Muscle layer of colon (tissue), 2 donors: Measurements from ENCODE around the gene LTA.
A peak's percentile ranks its signal among the peaks of the same experiment; 100 is the strongest.

ENCODE experiments used
- H3K27ac ChIP-seq: one replicate; pipeline ENCODE4 v1.7.0; 2013; ENCODE audit warnings: low read depth, mild to moderate bottlenecking, low read length, moderate library complexity
- H3K27me3 ChIP-seq, 2 donors: one replicate each; pipeline ENCODE4 v1.7.0; 2013; ENCODE audit warnings: low read length in 2 of 2, mild to moderate bottlenecking in 2 of 2; ENCODE audit not compliant: insufficient read depth in 2 of 2, control insufficient read depth in 1 of 2
- H3K36me3 ChIP-seq: one replicate; pipeline ENCODE4 v1.7.0; 2013; ENCODE audit warnings: mild to moderate bottlenecking, low read length; ENCODE audit not compliant: insufficient read depth
- H3K4me1 ChIP-seq: one replicate; pipeline ENCODE4 v1.7.0; 2013; ENCODE audit warnings: mild to moderate bottlenecking, low read length; ENCODE audit not compliant: insufficient read depth
- H3K4me3 ChIP-seq, 2 donors: one replicate each; pipeline ENCODE4 v1.7.0; 2013; ENCODE audit warnings: low read length in 2 of 2, low read depth in 1 of 2, mild to moderate bottlenecking in 1 of 2, moderate library complexity in 1 of 2
- H3K9ac ChIP-seq: one replicate; pipeline ENCODE4 v1.7.0; 2013; ENCODE audit warnings: low read length
- H3K9me3 ChIP-seq: one replicate; pipeline ENCODE4 v1.7.0; 2013; ENCODE audit warnings: mild to moderate bottlenecking, low read length
- donor health status: abdominal sarcoma.
- donor health status: Adenocarcinoma of cecum.

LTA gene

DNA sequence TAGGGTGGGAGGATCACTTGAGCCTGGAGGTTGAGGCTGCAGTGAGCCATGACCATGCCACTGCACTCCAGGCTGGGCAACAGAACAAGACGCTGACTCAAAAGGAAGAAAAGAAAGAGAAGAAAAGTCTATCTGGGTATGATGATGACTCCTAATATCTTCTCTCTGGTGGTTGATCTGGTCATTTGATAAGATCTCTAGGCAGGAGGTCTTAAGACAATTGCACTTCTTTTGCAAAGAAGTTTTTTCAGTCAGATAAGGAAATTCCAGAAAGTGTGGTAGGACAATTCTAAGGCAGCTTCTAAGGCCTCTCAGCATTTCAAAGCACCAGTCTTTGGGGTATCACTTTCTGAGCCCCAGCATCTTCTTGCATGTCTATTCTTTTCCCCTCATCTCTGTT lies 35.2 kb downstream of the LTA start:
- Histone ChIP-seq H3K36me3 (no peaks in the 10 kb centered on the region), H3K27ac (no peak overlapping the region), H3K9me3 (no peaks in the 10 kb centered on the region), H3K9ac (no peak overlapping the region), H3K4me1 (no peaks in the 10 kb centered on the region), H3K4me3 (no peak overlapping the region), H3K27me3 (no peaks in the 10 kb centered on the region)

DNA sequence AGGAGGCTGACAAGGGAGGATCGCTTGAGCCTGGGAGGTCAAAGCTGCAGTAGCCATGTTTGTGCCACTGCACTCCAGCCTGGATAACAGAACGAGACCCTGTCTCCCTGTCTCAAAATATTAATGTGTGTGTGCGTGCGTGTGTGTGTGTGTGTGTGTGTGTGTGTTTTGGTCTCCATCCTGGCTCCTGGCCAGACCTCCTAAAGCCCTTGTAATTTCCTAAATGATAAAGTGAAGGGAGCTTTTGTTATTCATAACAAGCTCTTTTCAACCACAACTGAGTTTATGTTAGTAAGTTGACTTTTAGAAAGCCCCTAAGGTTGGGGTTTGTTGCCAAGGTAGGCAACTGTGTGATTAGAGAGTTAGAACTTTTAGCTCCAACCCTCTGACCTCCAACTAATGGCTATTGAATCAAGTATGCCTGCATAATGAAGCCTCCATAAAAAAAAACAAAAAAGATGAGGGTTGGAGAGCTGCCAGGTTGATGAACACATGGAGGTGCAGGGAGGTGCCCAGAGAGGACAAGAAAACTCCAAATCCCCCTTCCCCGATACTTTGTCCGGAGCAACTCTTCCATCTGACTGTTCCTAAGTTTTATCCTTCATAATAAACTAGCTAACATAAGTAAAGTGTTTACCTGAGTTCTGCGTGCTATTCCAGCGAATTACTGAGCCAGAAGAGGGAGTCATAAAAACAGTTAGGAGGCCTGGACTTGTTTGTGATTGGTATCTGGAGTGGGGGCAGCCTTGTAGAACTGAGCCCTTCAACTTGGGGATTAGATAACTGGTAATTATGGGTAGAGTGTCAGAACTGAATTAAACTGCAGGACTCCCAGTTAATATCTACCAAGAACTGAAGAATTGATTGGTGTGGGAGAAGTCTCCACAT lies 37.7 kb downstream of the LTA start:
- H3K9me3 ChIP-seq = no peaks in the 10 kb centered on the region
- no peak overlapping the region for H3K4me3 ChIP-seq
- no peaks in the 10 kb centered on the region for H3K36me3 ChIP-seq
- no peaks in the 10 kb centered on the region for H3K27me3 ChIP-seq
- H3K27ac ChIP-seq = no peak overlapping the region
- H3K4me1 ChIP-seq = no peaks in the 10 kb centered on the region
- H3K9ac ChIP-seq = no peak overlapping the region

- Histone ChIP-seq H3K9me3 (no peaks in the 10 kb centered on the region), H3K27ac (no peak overlapping the region), H3K4me3 (no peak overlapping the region), H3K4me1 (no peaks in the 10 kb centered on the region), H3K36me3 (no peaks in the 10 kb centered on the region), H3K9ac (no peak overlapping the region), H3K27me3 (no peaks in the 10 kb centered on the region)
These were observed 38.9 kb downstream of the LTA start for GRCh38 chr6:31610968-31611367.

DNA sequence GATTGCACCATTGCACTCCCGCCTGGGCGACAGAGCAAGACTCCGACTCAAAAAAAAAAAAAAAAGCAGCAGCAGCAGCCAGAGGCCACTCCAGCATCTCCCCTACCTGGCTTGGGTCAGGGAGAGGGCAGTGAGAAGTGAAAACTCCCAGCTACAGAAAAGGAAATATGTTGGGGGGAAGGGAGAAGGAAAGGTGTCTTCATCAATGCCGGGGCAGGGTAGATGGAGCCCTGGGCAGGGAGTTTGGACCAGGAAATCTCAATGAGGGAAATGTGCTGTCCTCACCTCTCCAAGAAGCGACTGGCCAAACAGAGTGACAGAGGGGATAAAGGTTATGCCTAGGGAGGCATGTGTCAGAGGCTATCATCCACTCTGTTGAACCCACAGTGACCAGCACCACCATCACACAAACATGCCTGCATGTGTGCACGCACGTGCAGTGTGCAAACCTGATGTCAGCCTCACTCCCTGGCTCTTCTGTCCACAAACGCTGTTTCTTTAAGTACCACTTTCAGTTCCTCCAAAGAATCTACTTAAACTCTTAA lies 42.1 kb downstream of the LTA start:
- Histone ChIP-seq H3K36me3 (no peaks in the 10 kb centered on the region), H3K9ac (no peak overlapping the region), H3K27me3 (no peaks in the 10 kb centered on the region), H3K27ac (no peak overlapping the region), H3K4me1 (no peaks in the 10 kb centered on the region), H3K9me3 (no peaks in the 10 kb centered on the region), H3K4me3 (no peak overlapping the region)

- Histone ChIP-seq H3K36me3 (no peaks in the 10 kb centered on the region), H3K4me1 (no peaks in the 10 kb centered on the region), H3K9ac (no peak within 1 kb of the TSS), H3K27ac (peak within 1 kb of the TSS; percentile 24), H3K27me3 (no peaks in the 10 kb centered on the region), H3K4me3 (no peak within 1 kb of the TSS), H3K9me3 (no peaks in the 10 kb centered on the region)
These were observed 42.8 kb downstream of the LTA start, which contains the start of gene AIF1 for GRCh38 chr6:31614684-31615578. TSS of gene AIF1 (plus strand) at chr6:31615234. CDS start at chr6:31615330, 96 bp downstream.

GRCh38 chr6:31615748-31616147 lies 43.7 kb downstream of the LTA start:
- Histone ChIP-seq H3K9ac (no peak overlapping the region), H3K27me3 (no peaks in the 10 kb centered on the region), H3K9me3 (no peaks in the 10 kb centered on the region), H3K4me3 (no peak overlapping the region), H3K36me3 (no peaks in the 10 kb centered on the region), H3K27ac (peak overlapping the region; percentile 19), H3K4me1 (no peaks in the 10 kb centered on the region)

DNA sequence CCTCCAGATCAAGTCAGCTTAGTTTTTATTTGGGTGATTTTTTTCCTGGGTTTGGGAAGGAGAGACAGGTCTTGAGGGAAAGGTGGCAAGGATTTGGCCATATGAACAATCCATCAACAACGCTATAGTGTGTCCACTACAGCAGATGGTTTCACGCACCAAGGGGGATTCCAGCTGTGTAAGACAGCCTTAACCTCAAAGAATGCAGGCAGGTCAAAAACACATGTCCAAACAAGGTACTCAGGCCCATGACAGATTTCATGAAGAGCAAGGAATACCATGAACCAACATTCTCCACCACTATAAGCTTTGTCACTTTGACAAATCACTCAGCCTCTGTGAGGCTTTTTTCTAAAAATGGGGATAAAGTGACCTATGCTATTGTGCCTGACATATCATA lies 44.9 kb downstream of the LTA start:
- no peaks in the 10 kb centered on the region for H3K27me3 ChIP-seq
- no peak overlapping the region for H3K4me3 ChIP-seq
- no peaks in the 10 kb centered on the region for H3K36me3 ChIP-seq
- no peaks in the 10 kb centered on the region for H3K9me3 ChIP-seq
- peaks cover 8% of the 10 kb centered on the region for H3K4me1 ChIP-seq
- H3K9ac ChIP-seq = no peak overlapping the region
- no peak overlapping the region for H3K27ac ChIP-seq

- Histone ChIP-seq H3K36me3 (peaks cover 19% of the 10 kb centered on the region), H3K4me3 (peak overlapping the region; percentile 58 to 64), H3K27ac (peak overlapping the region; percentile 94), H3K4me1 (peaks cover 18% of the 10 kb centered on the region), H3K9ac (peak overlapping the region; percentile 65), H3K27me3 (no peaks in the 10 kb centered on the region), H3K9me3 (no peaks in the 10 kb centered on the region)
These were observed 47.9 kb downstream of the LTA start for GRCh38 chr6:31619805-31620585.

DNA sequence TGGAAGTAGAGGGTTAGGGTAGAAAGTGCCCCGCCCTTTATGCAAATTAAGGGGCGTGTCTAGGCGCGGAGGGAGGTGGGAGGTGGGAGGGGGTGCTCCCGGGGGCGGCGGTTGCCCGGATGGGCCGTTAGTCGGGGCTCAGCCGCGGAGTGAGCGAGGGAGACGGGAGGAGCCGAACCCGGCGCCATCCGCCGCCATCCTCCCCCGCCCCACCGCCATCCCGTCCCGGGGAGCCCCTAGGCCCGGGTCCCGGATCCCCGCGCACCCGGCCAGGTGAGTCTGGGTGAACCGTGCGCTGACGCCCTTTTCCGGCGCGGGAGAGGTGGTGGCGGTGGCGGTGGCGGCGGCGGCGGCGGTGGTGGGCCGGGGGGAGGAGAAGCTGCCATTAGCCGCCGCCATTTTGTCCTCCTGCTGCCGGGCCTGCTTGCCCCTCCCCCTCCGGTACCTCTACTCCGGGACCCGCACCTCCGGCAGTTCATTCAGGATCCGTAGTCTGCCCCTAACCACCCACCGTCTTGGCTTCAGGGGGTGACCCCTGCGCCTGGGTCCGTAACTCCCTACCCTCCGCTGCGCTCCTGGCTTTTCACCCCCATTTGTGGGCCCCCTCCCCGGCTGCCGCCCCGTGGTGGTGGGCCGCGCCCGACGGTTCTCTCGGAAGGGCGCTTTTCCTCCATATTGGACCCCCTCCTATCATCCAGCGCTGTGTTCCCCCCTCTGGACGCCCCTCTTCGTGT lies 48.7 kb downstream of the LTA start, which contains the start of gene PRRC2A:
Gene PRRC2A, plus strand, starts transcription at position 130 of the 734 bp plus-strand sequence. CDS start 2,075 bp downstream, outside the sequence.
- H3K27me3 ChIP-seq = no peaks in the 10 kb centered on the region
- peak within 1 kb of the TSS; percentile 60 to 89 for H3K4me3 ChIP-seq
- peaks cover 26% of the 10 kb centered on the region for H3K36me3 ChIP-seq
- peaks cover 18% of the 10 kb centered on the region for H3K4me1 ChIP-seq
- H3K9me3 ChIP-seq = no peaks in the 10 kb centered on the region
- H3K27ac ChIP-seq = peak within 1 kb of the TSS; percentile 94
- H3K9ac ChIP-seq = peak within 1 kb of the TSS; percentile 99

GRCh38 chr6:31621320-31621939 lies 49.3 kb downstream of the LTA start:
- Histone ChIP-seq H3K9me3 (no peaks in the 10 kb centered on the region), H3K27me3 (no peaks in the 10 kb centered on the region), H3K4me1 (peaks cover 18% of the 10 kb centered on the region), H3K36me3 (peaks cover 33% of the 10 kb centered on the region), H3K9ac (peak overlapping the region; percentile 99), H3K4me3 (peak overlapping the region; percentile 60 to 89), H3K27ac (peak overlapping the region; percentile 80)
